HepG2 (cell line): ENCODE measurements around the gene HLA-DMB. TPM values are rescaled to one million over a fixed set of nuclear protein-coding genes. Genes with fewer than 3 reads are reported as not detected.
A peak's percentile ranks its signal among the peaks of the same experiment; 100 is the strongest.

Experiments
- ATF5 ChIP-seq: sonication (generic); formaldehyde crosslinking; IDR thresholded peaks from 2 replicates; pipeline ENCODE4 v1.4.0; 2020; ENCODE audit warnings: mild to moderate bottlenecking, low read depth, missing genetic modification reagents
- FOXJ3 ChIP-seq: sonication (generic); formaldehyde crosslinking; IDR thresholded peaks from 2 replicates; pipeline ENCODE4 v1.4.0; 2020; ENCODE audit warnings: missing genetic modification reagents, mild to moderate bottlenecking, borderline replicate concordance
- GATAD1 ChIP-seq: IDR thresholded peaks from 2 replicates; pipeline ENCODE4 v1.6.1; 2016; ENCODE audit warnings: missing genetic modification reagents, missing compliant biosample characterization
- GMEB2 ChIP-seq: IDR thresholded peaks from 2 replicates; pipeline ENCODE4 v1.6.1; 2016; ENCODE audit warnings: missing biosample characterization, missing genetic modification reagents, low read depth
- HNRNPK ChIP-seq: fragments of 200-400 bp; formaldehyde crosslinking; IDR thresholded peaks from 2 replicates; pipeline ENCODE4 v1.6.1; 2018; ENCODE audit warnings: low read length, low read depth, moderate library complexity, mild to moderate bottlenecking; ENCODE audit not compliant: poor library complexity, severe bottlenecking
- JUN ChIP-seq: sonication (generic); formaldehyde crosslinking; IDR thresholded peaks from 2 replicates; pipeline ENCODE4 v1.4.0; 2020; ENCODE audit warnings: mild to moderate bottlenecking, missing genetic modification reagents
- MYNN ChIP-seq: sonication (generic); formaldehyde crosslinking; IDR thresholded peaks from 2 replicates; pipeline ENCODE4 v1.4.0; 2020; ENCODE audit warnings: mild to moderate bottlenecking, low read depth, missing genetic modification reagents
- SMARCE1 ChIP-seq: fragments of 450-650 bp; IDR thresholded peaks from 2 replicates; pipeline ENCODE4 v1.6.1; 2017; ENCODE audit warnings: borderline replicate concordance
- SRY ChIP-seq: sonication (generic); formaldehyde crosslinking; IDR thresholded peaks from 2 replicates; pipeline ENCODE4 v1.8.0; 2022; ENCODE audit warnings: mild to moderate bottlenecking, missing genetic modification reagents
- TFDP1 ChIP-seq: IDR thresholded peaks from 2 replicates; pipeline ENCODE4 v1.6.1; 2016; ENCODE audit warnings: missing compliant biosample characterization, missing genetic modification reagents, borderline replicate concordance
- THRA ChIP-seq: sonication (generic); formaldehyde crosslinking; IDR thresholded peaks from 2 replicates; pipeline ENCODE4 v1.4.0; 2020; ENCODE audit warnings: missing genetic modification reagents, borderline replicate concordance
- ZNF280D ChIP-seq: sonication (generic); formaldehyde crosslinking; IDR thresholded peaks from 2 replicates; pipeline ENCODE4 v1.5.1; 2020; ENCODE audit warnings: mild to moderate bottlenecking, missing genetic modification reagents
- ZNF430 ChIP-seq: sonication (generic); formaldehyde crosslinking; IDR thresholded peaks from 2 replicates; pipeline ENCODE4 v1.9.0; 2021; ENCODE audit warnings: mild to moderate bottlenecking, missing genetic modification reagents
- ZSCAN21 ChIP-seq: sonication (generic); formaldehyde crosslinking; IDR thresholded peaks from 2 replicates; pipeline ENCODE4 v1.8.0; 2022; ENCODE audit warnings: mild to moderate bottlenecking, missing genetic modification reagents, moderate library complexity, borderline replicate concordance
- ZZZ3 ChIP-seq: sonication (generic); formaldehyde crosslinking; IDR thresholded peaks from 2 replicates; pipeline ENCODE4 v1.4.0; 2020; ENCODE audit warnings: missing genetic modification reagents, mild to moderate bottlenecking, borderline replicate concordance
- polyA plus RNA-seq, 8 experiments: library from polyadenylated mRNA; depleted of rRNA in 3 of 8; stranded (reverse) in 7 of 8; unstranded in 1 of 8; fragments of >200 nt; fragmentation: Illumina TruSeq in 4 of 8; extraction: Trizol in 4 of 8; gene quantifications; 2 replicates each; pipeline versions ENCODE4 v1.2.1 to v1.2.3, GENCODE V29; 2011 to 2016; ENCODE audit warnings: low read depth in 4 of 8, missing spikeins in 1 of 8, mixed read lengths in 1 of 8; ENCODE audit not compliant: insufficient read depth in 1 of 8
- total RNA-seq, 5 experiments: library from RNA; depleted of rRNA; stranded (reverse); fragments of >200 nt; fragmentation: Illumina TruSeq; extraction: Trizol; gene quantifications; 2 replicates each; pipeline ENCODE4 v1.2.3, GENCODE V29; 2016; ENCODE audit warnings: low read depth in 1 of 5
- TF ChIP-seq, protein P1 (sequence below): sonication (generic); formaldehyde crosslinking; IDR thresholded peaks from 2 replicates; pipeline ENCODE4 v1.4.0; 2020; ENCODE audit warnings: missing genetic modification reagents; ENCODE audit errors: not compliant biosample characterization
- TF ChIP-seq, protein P2 (sequence below): IDR thresholded peaks from 2 replicates; pipeline ENCODE4 v1.6.1; 2016

The HLA-DMB gene
- total and polyA plus RNA-seq, 2 of the 13 experiments (the other 11 are each of a cell fraction or from before 2014, with no cell fraction given), result not detected

DNA sequence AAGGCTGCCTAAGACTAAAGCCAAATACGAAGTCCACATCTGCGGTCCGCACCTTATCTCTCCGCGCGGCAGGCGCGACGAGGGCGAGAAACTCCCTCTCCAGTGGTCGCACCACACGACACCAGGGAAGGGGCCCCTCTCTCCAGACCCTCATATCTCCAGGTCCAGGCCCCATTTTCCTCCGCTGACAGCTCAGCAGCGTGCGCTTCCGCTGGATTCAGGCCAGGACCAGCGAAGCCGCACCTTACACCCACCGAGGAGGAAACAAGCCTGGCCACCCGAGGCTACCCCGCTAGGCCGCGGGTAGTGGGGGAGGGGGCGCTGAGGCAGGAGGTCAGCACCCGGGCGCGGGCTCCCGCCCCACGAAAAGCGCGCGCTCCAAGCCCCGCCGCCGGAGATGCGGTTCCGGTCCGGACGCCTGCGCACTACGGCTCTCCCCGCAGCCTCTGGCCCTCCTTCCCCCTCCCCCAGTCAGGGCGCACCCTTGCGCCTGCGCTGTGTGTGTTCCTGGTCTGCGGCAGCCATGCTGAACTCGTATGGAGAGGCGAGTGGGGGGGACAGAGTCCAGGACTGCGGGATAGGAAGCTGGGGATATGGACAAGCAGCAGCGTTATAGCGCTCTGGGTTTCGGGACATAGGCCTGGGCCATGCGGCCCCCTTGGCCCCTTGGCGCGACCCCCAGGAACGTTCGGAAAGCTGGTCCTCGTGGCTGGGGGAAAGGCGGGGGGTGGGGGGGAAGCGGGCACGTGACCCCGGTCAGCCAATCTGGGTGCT, 27.5 kb upstream of the HLA-DMB start, which contains the start of gene BRD2 (continued):
- TF ChIP-seq GMEB2 (CRISPR knock-in tag) (no peak), ZSCAN21 (CRISPR knock-in tag) (peak; percentile 98), MYNN (CRISPR knock-in tag) (peak; percentile 72), SMARCE1 (no peak), SRY (CRISPR knock-in tag) (peak; percentile 88; the same call in 1 of the 2 replicates), FOXJ3 (CRISPR knock-in tag) (no peak), HNRNPK (peak; percentile 82), JUN (CRISPR knock-in tag) (peak; percentile 88), GATAD1 (peak; percentile 57; the same call in 1 of the 2 replicates), TFDP1 (CRISPR knock-in tag) (peak; percentile 95; the same call in 1 of the 2 replicates), ATF5 (CRISPR knock-in tag) (peak; percentile 77; the same call in 1 of the 2 replicates), ZZZ3 (CRISPR knock-in tag) (peak; percentile 94), THRA (CRISPR knock-in tag) (peak; percentile 44; the same call in 1 of the 2 replicates), ZNF430 (CRISPR knock-in tag) (peak; percentile 91), ZNF280D (CRISPR knock-in tag) (no peak)
- TF ChIP-seq, protein P1, sequence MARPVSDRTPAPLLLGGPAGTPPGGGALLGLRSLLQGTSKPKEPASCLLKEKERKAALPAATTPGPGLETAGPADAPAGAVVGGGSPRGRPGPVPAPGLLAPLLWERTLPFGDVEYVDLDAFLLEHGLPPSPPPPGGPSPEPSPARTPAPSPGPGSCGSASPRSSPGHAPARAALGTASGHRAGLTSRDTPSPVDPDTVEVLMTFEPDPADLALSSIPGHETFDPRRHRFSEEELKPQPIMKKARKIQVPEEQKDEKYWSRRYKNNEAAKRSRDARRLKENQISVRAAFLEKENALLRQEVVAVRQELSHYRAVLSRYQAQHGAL (CRISPR knock-in tag), result peak; percentile 59
- TF ChIP-seq, protein P2, sequence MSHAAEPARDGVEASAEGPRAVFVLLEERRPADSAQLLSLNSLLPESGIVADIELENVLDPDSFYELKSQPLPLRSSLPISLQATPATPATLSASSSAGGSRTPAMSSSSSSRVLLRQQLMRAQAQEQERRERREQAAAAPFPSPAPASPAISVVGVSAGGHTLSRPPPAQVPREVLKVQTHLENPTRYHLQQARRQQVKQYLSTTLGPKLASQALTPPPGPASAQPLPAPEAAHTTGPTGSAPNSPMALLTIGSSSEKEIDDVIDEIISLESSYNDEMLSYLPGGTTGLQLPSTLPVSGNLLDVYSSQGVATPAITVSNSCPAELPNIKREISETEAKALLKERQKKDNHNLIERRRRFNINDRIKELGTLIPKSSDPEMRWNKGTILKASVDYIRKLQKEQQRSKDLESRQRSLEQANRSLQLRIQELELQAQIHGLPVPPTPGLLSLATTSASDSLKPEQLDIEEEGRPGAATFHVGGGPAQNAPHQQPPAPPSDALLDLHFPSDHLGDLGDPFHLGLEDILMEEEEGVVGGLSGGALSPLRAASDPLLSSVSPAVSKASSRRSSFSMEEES, result peak; percentile 55; the same call in 1 of the 2 replicates
